ENCODE data around the gene SLX9. TPM values are rescaled to one million over a fixed set of nuclear protein-coding genes. Genes with fewer than 3 reads are reported as not detected.

SLX9 gene
- total and polyA plus RNA-seq, 2 donors (not counting 3 experiments of a cell fraction or from before 2014, with no cell fraction given), result 27.0 to 50.6 TPM

- dilution Hi-C loops (cut with MboI; ENCODE audit: extremely low pct_ligation_motif_present, low sequenced_read_pairs) (no loop called here), intact Hi-C loops (cut with micrococcal nuclease) (no loop called here)
- DNase-seq (ENCODE audit: low read depth, low spot score) (no peak), FAIRE-seq (no peak)
- H2AFZ ChIP-seq (ENCODE audit: low read depth, low read length), result no peak overlapping the region
- no peaks in the 10 kb centered on the region for H3K4me1 ChIP-seq (ENCODE audit: control insufficient read depth, extremely low read depth, insufficient read depth, low read length)
- TF ChIP-seq POLR2A (IDR thresholded peaks at IDR 0.05; ENCODE audit: low read depth, low read length), result no peak
- TF ChIP-seq POLR2AphosphoS5 (IDR thresholded peaks at IDR 0.05; ENCODE audit: insufficient read depth, low read depth, low read length), result no peak
- TF ChIP-seq CTCF (IDR thresholded peaks at IDR 0.05; ENCODE audit: extremely low read depth in 1 of 2, insufficient read depth in 1 of 2, low read depth in 1 of 2, low read length in 2 of 2), result no peak
- TF ChIP-seq JUN (IDR thresholded peaks at IDR 0.05; ENCODE audit: borderline replicate concordance, insufficient read depth, insufficient read length, low read depth), result no peak
- no peak for TF ChIP-seq FOS (IDR thresholded peaks at IDR 0.05; ENCODE audit: borderline replicate concordance, insufficient read depth, low read length)
- no peak for TF ChIP-seq GATA2 (IDR thresholded peaks at IDR 0.05; ENCODE audit: insufficient read depth, insufficient read length, low read depth, low read length)
- TF ChIP-seq EZH2 (IDR thresholded peaks at IDR 0.05; ENCODE audit: borderline replicate concordance, low read depth, low read length, severe bottlenecking), result no peak
- no peak overlapping the region for H3K4me3 ChIP-seq (replicated peaks in 1 of 3; ENCODE audit: insufficient read depth in 1 of 3, low read depth in 1 of 3, low read length in 3 of 3)
- H3K36me3 ChIP-seq (ENCODE audit: control insufficient read depth in 2 of 2, extremely low read depth in 1 of 2, insufficient read depth in 2 of 2, low read length in 2 of 2), result no peaks in the 10 kb centered on the region
- POLR2A ChIA-PET, result no interaction called here
- no TSS peak for BruUV-seq (replicated peaks)
- no peaks in the 10 kb centered on the region for H3K79me2 ChIP-seq (ENCODE audit: control insufficient read depth, insufficient read depth, low read length)
- H3K27ac ChIP-seq (ENCODE audit: insufficient read depth, low read depth, low read length), result no peak overlapping the region
- H4K20me1 ChIP-seq (replicated peaks; ENCODE audit: control insufficient read depth, extremely low read depth, insufficient read depth, low read length), result no peaks in the 10 kb centered on the region
- no peaks in the 10 kb centered on the region for H3K9me1 ChIP-seq (replicated peaks; ENCODE audit: control insufficient read depth, extremely low read depth, insufficient read depth, low read length)
- CTCF ChIA-PET, result interaction anchor here (1.0 to 5.1 kb wide), 11 partner anchors 13 to 243 kb away, joined by 3 to 47 read pairs (median 4); partner anchors contain the start of gene PTTG1IP
- no peaks in the 10 kb centered on the region for H3K9me3 ChIP-seq (replicated peaks; ENCODE audit: control insufficient read depth, insufficient read depth, low read length)
- no peak overlapping the region for H3K9ac ChIP-seq (replicated peaks; ENCODE audit: extremely low read depth, insufficient read depth, low read length)
- H3K27me3 ChIP-seq (ENCODE audit: control insufficient read depth in 2 of 2, insufficient read depth in 2 of 2, low read length in 2 of 2), result no peaks in the 10 kb centered on the region
- no peak overlapping the region for H3K4me2 ChIP-seq (ENCODE audit: insufficient read depth, low read length)
These were observed 45.0 kb upstream of the SLX9 start for GRCh38 chr21:44894687-44895302.

Data from endothelial cell of umbilical vein (primary cell).